B cell (primary cell): ENCODE measurements around the gene TPP2. TPM values are rescaled to one million over a fixed set of nuclear protein-coding genes. Genes with fewer than 3 reads are reported as not detected.

Experiments
- ATAC-seq: fragments of 200-7000 bp; cut with Tn5 transposase; one replicate; pipeline ENCODE4 v1.10.0; 2021; ENCODE audit warnings: low read depth, mild to moderate bottlenecking, moderate number of reproducible peaks, moderate library complexity
- CTCF ChIA-PET: fragments of 350-600 bp; sonication (Branson Sonifier 250); formaldehyde crosslinking; loops from one replicate; lab custom pipeline; 2021; ENCODE audit warnings: antibody characterized with exemption, inconsistent platforms; lab: Charles Lee
- POLR2A ChIA-PET: fragments of 350-600 bp; sonication (Branson Sonifier 250); formaldehyde crosslinking; loops from one replicate; lab custom pipeline; 2021; ENCODE audit warnings: antibody characterized with exemption; lab: Charles Lee
- DNase-seq: peaks from one replicate; pipeline ENCODE4 v3.0.0; 2013
- H2AFZ ChIP-seq: 2 replicates; pipeline ENCODE4 v1.6.1; 2012; ENCODE audit warnings: mild to moderate bottlenecking, low read depth, low read length; ENCODE audit not compliant: insufficient read depth, poor library complexity, severe bottlenecking
- H3K27ac ChIP-seq, 2 donors: 1 replicate in 1 of 2; 2 replicates in 1 of 2; pipeline ENCODE4 v1.5.1; 2012 to 2013; ENCODE audit warnings: low read length in 2 of 2, mild to moderate bottlenecking in 2 of 2, moderate library complexity in 1 of 2
- H3K27me3 ChIP-seq, 4 experiments: fragments of 200-600 bp in 1 of 4; sonication (generic) in 1 of 4; replicated peaks in 1 of 4; 1 replicate in 2 of 4; 2 replicates in 2 of 4; pipeline versions ENCODE4 v1.6.1 to v1.7.0; 2013 to 2016; ENCODE audit warnings: low read length in 3 of 4, mild to moderate bottlenecking in 2 of 4, mixed read lengths in 1 of 4, moderate library complexity in 1 of 4; ENCODE audit not compliant: insufficient read depth in 4 of 4, control insufficient read depth in 3 of 4; ENCODE audit errors: control extremely low read depth in 1 of 4
- H3K36me3 ChIP-seq, 2 experiments: replicated peaks in 1 of 2; 1 replicate in 1 of 2; 2 replicates in 1 of 2; pipeline versions ENCODE4 v1.6.1 to v1.7.1; 2013; ENCODE audit warnings: low read length in 1 of 2; ENCODE audit not compliant: insufficient read depth in 2 of 2, control insufficient read depth in 1 of 2; ENCODE audit errors: control extremely low read depth in 1 of 2, extremely low read depth in 1 of 2
- H3K4me1 ChIP-seq, 2 donors: fragments of 200-600 bp in 1 of 2; sonication (generic) in 1 of 2; 1 replicate in 1 of 2; 2 replicates in 1 of 2; pipeline versions ENCODE4 v1.5.1 to v1.6.1; 2013 to 2017; ENCODE audit warnings: low read length in 2 of 2; ENCODE audit not compliant: control insufficient read depth in 2 of 2, insufficient read depth in 2 of 2
- H3K4me2 ChIP-seq: replicated peaks from 2 replicates; pipeline ENCODE3; 2012; ENCODE audit warnings: mild to moderate bottlenecking, low read depth, low read length; ENCODE audit not compliant: poor library complexity, severe bottlenecking
- H3K4me3 ChIP-seq, 5 experiments: fragments of 200-600 bp in 1 of 5; sonication (generic) in 1 of 5; 1 replicate in 3 of 5; 2 replicates in 2 of 5; pipeline versions ENCODE4 v1.5.1 to v1.7.0; 2011 to 2016; ENCODE audit warnings: low read length in 4 of 5, mild to moderate bottlenecking in 4 of 5, low read depth in 2 of 5, control low read depth in 1 of 5, moderate library complexity in 1 of 5; ENCODE audit not compliant: insufficient read depth in 1 of 5; ENCODE audit errors: control extremely low read depth in 1 of 5, extremely low read depth in 1 of 5
- H3K79me2 ChIP-seq: fragments of 200-600 bp; sonication (generic); one replicate; pipeline ENCODE4 v1.6.0; 2016; ENCODE audit warnings: low read length; ENCODE audit not compliant: control insufficient read depth, insufficient read depth
- H3K9ac ChIP-seq: fragments of 200-600 bp; sonication (generic); 2 replicates; pipeline ENCODE4 v1.6.1; 2017; ENCODE audit warnings: mild to moderate bottlenecking, low read length, moderate library complexity
- H3K9me3 ChIP-seq, 3 donors: one replicate each; pipeline versions ENCODE4 v1.6.1 to v1.7.1; 2013; ENCODE audit warnings: low read length in 2 of 3; ENCODE audit not compliant: control insufficient read depth in 2 of 3, insufficient read depth in 1 of 3; ENCODE audit errors: control extremely low read depth in 1 of 3
- H4K20me1 ChIP-seq: 2 replicates; pipeline ENCODE4 v1.6.0; 2012; ENCODE audit warnings: mild to moderate bottlenecking, low read length; ENCODE audit not compliant: insufficient read depth, control insufficient read depth, poor library complexity, severe bottlenecking
- H3K27ac Mint-ChIP-seq: one replicate; pipeline ENCODE4 v1.8.0; 2021; ENCODE audit warnings: mixed read lengths
- H3K27me3 Mint-ChIP-seq: one replicate; pipeline ENCODE4 v1.8.0; 2021; ENCODE audit warnings: mixed read lengths
- H3K4me1 Mint-ChIP-seq: one replicate; pipeline ENCODE4 v1.8.0; 2021; ENCODE audit warnings: mixed read lengths
- H3K4me3 Mint-ChIP-seq: one replicate; pipeline ENCODE4 v1.8.0; 2021; ENCODE audit warnings: mixed read lengths
- H3K9me3 Mint-ChIP-seq: one replicate; pipeline ENCODE4 v1.8.0; 2022; ENCODE audit warnings: mixed read lengths; ENCODE audit not compliant: insufficient read depth
- EZH2 ChIP-seq: IDR thresholded peaks from 2 replicates; pipeline ENCODE4 v1.6.1; 2012; ENCODE audit warnings: borderline replicate concordance, low read depth, mild to moderate bottlenecking, moderate library complexity, low read length; ENCODE audit not compliant: insufficient read depth, poor library complexity, severe bottlenecking
- whole genome bisulfite sequencing: methylation state at CpG from one replicate; pipeline ENCODE4 v1.1.5; 2013; ENCODE audit warnings: missing lambda C conversion rate; ENCODE audit not compliant: insufficient coverage; 5-methylcytosine and 5-hydroxymethylcytosine counted together
- intact Hi-C: fragments of 100-400 bp; cut with micrococcal nuclease; formaldehyde crosslinking; loops from one replicate; pipeline ENCODE4 v1.10.0; 2022
- polyA plus RNA-seq: library from polyadenylated mRNA; depleted of rRNA; stranded (reverse); fragments of >200 nt; gene quantifications from 2 replicates; pipeline ENCODE4 v1.2.3, GENCODE V29; 2012
- total RNA-seq, 2 donors: library from RNA; stranded (reverse); fragments of 120-200 nt in 1 of 2; gene quantifications; 1 replicate in 1 of 2; 2 replicates in 1 of 2; pipeline versions ENCODE4 v1.2.3 to v1.2.4, GENCODE V29; 2013 to 2022
- TF ChIP-seq, protein P1 (sequence below): fragments of 200-600 bp; IDR thresholded peaks from one replicate; pipeline ENCODE4 v1.8.0; 2022; ENCODE audit warnings: antibody characterized with exemption, mild to moderate bottlenecking

Gene TPP2
- total and polyA plus RNA-seq, 2 donors (not counting 1 experiment from before 2014, with no cell fraction given), result 22.1 to 51.1 TPM

DNA sequence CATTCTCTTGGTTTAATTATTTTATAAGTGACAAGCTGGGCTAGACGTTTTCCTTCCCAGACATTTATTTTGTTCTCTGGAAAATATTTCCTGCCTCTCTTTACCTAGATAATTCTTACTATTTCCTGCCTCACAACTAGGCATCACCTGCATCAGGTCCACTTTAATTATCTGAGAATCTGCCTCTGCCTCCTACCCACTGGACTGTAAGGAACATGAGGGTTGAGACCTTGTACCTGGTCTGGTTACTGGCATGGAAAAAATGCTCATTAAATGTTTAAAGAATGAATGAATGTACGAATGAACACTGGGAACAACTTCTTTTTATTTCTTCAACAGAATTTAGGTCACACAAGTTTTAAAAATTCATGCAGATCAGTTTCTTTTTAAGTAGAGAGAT, 111.4 kb downstream of the TPP2 start:
- intact Hi-C loops, result no loop called here
- Histone ChIP-seq H3K4me1 (no peaks in the 10 kb centered on the region), H3K27me3 (peaks cover 0 to 3% (median 0%) of the 10 kb centered on the region in 4 experiments), H2AFZ (no peak overlapping the region), H3K79me2 (no peaks in the 10 kb centered on the region), H3K9ac (no peak overlapping the region), H4K20me1 (no peaks in the 10 kb centered on the region), H3K4me2 (no peak overlapping the region), H3K9me3 (peaks cover 0 to 5% (median 4%) of the 10 kb centered on the region in 3 donors), H3K4me3 (no peak overlapping the region), H3K36me3 (no peaks in the 10 kb centered on the region), H3K27ac (no peak overlapping the region)
- ChIA-PET CTCF (no interaction called here), POLR2A (no interaction called here)
- no peak for ATAC-seq
- Mint-ChIP-seq H3K4me1 (no peaks in the 10 kb centered on the region), H3K9me3 (peaks cover 4% of the 10 kb centered on the region), H3K27me3 (peaks cover 14% of the 10 kb centered on the region), H3K4me3 (no peak overlapping the region), H3K27ac (no peak overlapping the region)
- DNase-seq, result no peak
- 80% methylated on average over 1 of the region's 2 CpGs for WGBS
- TF ChIP-seq EZH2, result no peak
- TF ChIP-seq, protein P1, sequence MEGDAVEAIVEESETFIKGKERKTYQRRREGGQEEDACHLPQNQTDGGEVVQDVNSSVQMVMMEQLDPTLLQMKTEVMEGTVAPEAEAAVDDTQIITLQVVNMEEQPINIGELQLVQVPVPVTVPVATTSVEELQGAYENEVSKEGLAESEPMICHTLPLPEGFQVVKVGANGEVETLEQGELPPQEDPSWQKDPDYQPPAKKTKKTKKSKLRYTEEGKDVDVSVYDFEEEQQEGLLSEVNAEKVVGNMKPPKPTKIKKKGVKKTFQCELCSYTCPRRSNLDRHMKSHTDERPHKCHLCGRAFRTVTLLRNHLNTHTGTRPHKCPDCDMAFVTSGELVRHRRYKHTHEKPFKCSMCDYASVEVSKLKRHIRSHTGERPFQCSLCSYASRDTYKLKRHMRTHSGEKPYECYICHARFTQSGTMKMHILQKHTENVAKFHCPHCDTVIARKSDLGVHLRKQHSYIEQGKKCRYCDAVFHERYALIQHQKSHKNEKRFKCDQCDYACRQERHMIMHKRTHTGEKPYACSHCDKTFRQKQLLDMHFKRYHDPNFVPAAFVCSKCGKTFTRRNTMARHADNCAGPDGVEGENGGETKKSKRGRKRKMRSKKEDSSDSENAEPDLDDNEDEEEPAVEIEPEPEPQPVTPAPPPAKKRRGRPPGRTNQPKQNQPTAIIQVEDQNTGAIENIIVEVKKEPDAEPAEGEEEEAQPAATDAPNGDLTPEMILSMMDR, result no peak

DNA sequence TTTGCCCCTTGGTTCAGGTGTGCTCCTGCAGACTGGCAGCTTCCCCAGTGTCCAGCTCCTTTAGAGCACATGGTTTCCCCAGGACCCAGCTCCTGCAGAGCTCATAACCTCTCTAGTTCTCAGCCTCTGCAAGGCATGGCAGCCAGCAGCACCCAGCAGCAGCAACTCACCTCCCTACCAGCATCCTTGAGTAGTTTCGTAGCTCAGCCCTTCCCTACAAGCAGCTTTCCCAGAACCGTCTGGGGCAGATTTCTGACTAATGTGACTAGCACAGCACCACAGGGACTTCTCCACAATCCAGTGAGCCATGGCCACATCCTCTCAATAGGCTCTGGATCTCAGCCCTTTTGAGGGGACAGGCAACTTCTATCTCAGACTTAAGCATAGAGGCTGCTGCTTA, 112.2 kb downstream of the TPP2 start:
- H3K27me3 Mint-ChIP-seq, result peaks cover 14% of the 10 kb centered on the region
- H3K27ac Mint-ChIP-seq, result no peak overlapping the region
- Histone ChIP-seq H3K4me3 (no peak overlapping the region), H3K36me3 (no peaks in the 10 kb centered on the region), H3K27ac (no peak overlapping the region), H3K4me2 (no peak overlapping the region), H3K79me2 (no peaks in the 10 kb centered on the region), H3K9ac (no peak overlapping the region), H4K20me1 (no peaks in the 10 kb centered on the region), H3K9me3 (peaks cover 0 to 5% (median 4%) of the 10 kb centered on the region in 3 donors), H2AFZ (no peak overlapping the region), H3K27me3 (peaks cover 0 to 3% (median 0%) of the 10 kb centered on the region in 4 experiments), H3K4me1 (no peaks in the 10 kb centered on the region)
- no peaks in the 10 kb centered on the region for H3K4me1 Mint-ChIP-seq
- 94% methylated on average over 2 of the region's 2 CpGs for WGBS
- intact Hi-C loops, result no loop called here
- no peak overlapping the region for H3K4me3 Mint-ChIP-seq
- ChIA-PET CTCF (no interaction called here), POLR2A (no interaction called here)
- TF ChIP-seq, protein P1, result no peak
- no peak for TF ChIP-seq EZH2
- no peak for DNase-seq
- no peak for ATAC-seq
- H3K9me3 Mint-ChIP-seq, result peaks cover 4% of the 10 kb centered on the region
